ENCODE results near the gene OR6K3.

DNA sequence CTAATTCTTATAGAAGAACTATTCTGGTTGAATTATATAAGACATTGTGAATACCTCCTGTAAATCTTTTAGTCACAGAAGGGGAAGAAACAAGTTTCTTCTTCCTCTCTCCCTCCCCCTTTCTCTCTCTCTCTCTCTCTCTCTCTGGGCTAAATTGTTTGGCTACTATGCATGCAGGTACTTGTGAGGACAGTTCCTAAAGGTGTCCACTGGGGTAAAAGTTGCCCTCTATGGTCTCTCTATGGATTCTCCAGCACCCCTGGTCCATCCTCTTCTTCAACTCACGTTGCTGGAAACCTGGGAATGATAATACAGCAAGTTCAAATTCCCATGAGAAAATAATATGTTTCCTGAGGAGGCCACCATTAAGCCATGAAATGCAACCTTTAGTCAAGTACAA is 5.8 kb downstream of the OR6K3 start:
- no peak for TF ChIP-seq YY1 (IDR thresholded peaks at IDR 0.05; ENCODE audit: insufficient read depth, insufficient read length)
- TF ChIP-seq SUZ12 (IDR thresholded peaks at IDR 0.05; ENCODE audit: extremely low read depth, insufficient read depth, insufficient read length) = no peak

All from NT2/D1 (cell line).